Suppressor macrophage treated with lipopolysaccharide for 4 hours (primary cell): ENCODE measurements around the gene PIANP.

ENCODE experiments used
- DNase-seq: peaks from one replicate; pipeline ENCODE4 v3.0.0-alpha.2; 2020

Gene PIANP

DNA sequence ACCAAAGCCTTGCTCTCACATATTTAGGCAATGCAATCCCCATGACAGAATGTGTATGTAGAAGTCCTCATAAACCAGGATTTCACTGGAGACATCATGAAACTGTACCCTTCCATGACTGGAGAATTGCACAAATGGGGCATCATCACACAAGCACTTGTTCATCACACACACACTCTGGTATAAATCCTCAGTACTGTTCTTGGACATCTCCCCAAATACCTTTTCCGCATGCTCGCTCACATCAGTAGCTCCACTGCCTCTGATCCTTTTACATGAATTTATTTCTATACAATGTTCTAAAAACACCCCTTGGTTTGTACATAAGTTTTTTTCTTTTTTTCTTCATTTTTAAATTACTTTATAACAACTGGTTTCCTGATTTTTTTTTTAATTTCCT is 34.4 kb downstream of the PIANP start:
- DNase-seq = no peak

DNA sequence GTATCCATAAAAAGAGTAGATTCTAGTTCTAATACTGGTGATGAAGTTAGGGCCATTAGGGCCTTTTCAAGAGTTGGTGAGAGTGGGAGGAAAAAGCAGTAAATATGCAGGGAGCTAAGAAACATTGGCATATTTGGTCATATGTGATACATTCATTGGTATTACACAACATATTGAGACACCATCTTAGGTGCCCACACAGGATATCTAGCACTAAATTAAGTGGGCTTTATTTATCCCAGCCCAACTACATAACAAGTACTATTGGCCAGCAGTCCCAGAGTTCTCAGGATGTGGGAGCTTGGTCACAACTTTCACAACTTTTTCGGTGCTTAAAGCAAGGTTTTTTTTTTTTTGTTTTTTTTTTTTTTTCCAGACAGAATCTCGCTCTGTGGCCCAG is 35.7 kb downstream of the PIANP start:
- peak; percentile 50 for DNase-seq

DNA sequence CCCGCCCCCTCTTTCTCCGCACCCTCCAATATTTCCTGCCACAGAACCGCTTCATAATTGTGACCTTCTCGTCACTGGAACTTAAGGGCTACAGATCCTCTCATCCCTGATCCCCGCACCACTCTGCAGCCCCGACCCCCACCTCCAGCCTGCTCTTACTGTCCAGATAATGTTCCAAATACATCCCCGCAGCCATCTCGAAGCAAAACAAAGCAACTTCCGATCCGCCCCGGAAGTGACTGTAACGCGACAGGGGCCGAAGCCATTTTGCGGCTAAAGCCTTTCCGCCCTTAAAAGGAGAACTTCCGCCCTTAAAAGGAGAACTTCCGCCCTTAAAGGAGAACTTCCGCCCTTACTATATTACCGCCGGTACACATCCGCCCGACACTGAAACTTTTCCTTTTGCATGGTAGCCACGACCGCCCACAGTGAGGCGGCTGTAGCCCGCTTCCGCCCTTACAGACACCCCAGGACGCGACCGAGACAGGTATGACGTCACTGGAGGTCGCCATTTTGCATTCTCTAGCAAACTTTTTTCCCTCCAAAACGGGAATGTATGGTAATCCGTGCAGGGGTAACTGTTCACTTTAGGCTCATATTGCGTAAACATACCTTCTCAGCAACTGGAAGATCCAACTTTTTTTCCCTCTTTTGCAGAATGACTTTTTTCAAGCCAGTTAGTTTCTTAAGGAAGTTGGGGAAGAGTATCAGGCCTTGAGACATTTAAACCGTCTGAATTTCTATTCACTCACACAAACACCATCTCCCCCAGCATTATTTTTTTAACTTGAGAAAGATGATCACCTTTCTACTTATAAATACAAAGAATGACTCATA is 37.5 kb downstream of the PIANP start, which contains the start of gene ING4:
Gene ING4, minus strand, starts transcription at position 214 of the 837 bp plus-strand sequence. Its CDS starts 18 bp downstream, at position 196.
- DNase-seq = peak; percentile 100

DNA sequence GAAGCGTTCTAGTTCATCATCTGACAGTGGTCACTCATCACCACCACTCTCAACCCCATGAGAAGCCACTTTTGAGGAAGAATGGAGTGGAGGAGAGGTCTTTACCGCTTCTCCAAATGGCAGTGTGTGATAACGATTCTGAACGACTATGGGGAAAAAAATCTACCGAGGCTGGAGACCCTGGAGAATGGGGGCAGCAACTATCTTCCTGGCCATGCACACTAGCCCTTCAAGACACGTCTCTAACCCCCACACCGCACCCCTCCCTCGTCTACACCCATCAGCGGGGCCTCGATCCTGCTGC is 38.1 kb downstream of the PIANP start:
- no peak for DNase-seq

DNA sequence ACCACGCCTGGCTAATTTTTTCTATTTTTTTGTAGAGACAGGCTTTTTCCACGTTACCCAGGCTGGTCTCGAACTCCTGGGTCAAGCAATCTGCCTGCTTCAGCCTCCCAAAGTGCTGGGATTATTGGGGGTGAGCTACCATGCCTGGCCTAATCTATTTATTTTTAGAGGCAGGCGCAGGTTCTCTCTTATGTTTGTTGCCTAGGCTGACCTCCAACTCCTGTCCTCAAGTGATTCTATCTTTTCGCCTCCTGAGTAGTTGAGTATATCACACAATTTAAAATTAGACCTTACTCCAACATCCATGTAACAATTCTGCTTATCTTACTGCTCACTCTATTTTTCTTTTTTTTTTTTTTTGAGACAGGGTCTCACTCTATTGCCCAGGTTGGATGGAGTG is 46.6 kb downstream of the PIANP start:
- DNase-seq = no peak

DNA sequence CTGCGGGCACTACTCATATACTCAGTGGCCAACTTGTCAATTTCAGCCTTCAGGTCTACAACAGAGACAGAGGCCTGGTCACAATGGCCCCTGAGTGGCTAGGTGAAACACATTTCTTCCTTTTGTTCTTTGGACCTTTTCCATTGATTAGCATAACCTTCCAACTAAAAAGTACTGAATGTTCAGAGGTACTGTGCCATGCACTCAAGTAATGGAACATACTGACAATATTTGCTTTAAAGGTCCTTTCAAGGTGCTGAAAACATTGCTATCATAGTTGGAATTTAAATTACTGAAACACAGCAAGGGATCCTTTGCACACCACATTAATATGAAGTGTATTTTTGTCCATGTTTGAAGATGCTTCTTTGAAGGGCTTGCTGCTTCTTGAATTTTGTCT is 47.3 kb downstream of the PIANP start:
- no peak for DNase-seq

DNA sequence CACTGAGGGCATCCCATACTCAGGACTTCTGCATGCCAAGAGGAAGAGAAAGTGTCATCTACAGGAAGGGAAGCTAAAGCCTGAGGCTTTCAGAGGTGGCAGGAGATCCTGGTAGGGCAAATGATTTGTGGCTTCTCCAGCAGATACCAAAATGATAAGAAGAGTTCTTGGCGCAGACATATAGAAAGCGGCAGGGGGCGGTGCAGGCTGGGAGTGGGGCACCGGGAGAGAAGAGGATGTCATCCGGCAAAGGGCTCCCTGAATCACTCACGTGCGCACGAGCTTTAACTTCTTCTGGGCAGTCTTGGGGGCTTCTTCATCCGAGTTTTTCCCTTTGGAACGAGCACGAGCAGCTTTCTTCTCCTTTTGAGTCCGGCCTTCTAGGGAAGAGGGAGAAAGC is 48.2 kb downstream of the PIANP start:
- DNase-seq = no peak

DNA sequence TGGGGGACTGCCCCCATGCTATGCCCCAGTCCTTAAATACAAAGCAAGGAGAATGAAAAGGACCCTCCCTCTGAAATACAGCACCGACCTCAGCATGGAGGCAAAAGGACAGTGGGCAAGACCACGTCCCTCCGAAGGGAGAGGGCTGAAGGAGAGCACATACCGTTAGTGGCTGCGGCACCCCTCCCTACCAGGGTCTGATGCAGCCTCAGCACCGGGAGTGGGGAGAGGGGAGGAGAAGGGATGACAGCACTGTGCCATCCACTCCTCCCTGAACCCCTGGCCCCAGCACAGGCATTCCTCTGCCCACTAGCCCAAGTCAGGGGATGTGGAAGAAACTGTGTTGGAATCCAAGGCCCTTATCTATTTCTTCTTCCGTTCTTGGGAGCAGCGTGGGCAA is 49.8 kb downstream of the PIANP start:
- no peak for DNase-seq

DNA sequence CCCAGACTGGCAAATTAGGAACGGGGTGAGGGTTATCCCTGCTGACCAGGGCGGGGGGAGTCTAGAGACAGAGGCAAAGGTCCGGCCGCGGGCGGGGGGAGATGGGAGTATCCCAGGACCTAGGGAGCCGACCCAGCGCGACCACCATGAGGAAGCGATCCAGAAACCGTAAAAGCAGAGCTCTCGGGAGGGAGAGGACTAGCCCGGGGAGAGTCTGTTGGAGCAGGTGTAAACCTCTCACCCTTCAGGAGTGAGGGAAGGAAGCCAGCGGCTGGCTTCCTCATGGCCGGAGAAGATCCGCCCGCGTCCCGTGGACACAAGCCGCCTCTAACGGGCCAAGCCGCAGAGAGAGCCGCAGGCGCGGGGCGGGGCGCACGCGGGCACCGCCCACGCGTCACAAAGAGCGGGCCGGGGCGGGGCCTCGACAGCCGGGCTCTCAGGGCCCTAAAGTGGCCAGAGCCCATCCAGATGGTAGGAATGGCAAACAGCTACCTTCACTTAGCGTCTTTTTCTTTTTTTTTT is 53.5 kb downstream of the PIANP start, which contains the start of gene ACRBP:
Gene ACRBP, minus strand, starts transcription at position 350 of the 522 bp plus-strand sequence. Its CDS starts 66 bp downstream, at position 284.
- DNase-seq = peak; percentile 83

DNA sequence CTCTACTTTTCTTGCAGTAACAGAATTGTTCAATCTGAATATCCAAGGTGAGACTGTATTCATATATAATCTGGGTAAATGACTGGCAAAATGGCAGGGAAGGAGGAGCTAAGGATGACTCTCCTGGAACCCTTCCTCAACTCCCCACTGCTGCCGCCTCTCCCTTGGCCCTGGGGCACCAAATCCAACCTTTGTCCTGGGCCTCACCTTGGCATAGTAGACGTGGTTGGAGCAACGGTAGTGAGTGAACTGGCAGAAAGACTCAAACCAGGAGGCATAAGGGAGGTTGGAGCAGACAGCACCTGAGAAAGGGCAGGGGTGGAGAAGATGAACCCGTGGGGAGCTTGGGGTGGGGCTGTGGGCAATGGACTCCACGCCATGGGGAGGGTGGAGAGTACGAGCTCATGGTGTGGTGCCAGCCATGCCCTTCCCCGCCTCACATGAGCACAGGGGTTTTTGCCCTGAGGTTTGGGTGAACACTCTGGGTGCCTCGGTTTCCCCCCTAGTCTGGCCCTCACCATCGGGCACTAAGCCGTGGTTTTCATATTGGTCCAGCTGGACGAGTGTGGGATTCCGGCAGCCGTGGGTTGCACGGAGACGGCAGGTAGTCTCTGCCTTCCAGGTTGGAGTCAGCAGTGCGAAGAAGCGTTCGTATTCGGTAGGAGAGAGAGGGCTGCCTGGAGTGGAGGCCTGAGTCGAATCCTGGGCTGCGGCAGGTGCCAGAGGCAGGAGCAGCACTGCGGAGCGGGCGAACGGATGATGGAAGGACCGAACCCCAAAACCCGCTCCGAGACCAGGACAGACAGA is 54.1 kb downstream of the PIANP start:
- no peak for DNase-seq

DNA sequence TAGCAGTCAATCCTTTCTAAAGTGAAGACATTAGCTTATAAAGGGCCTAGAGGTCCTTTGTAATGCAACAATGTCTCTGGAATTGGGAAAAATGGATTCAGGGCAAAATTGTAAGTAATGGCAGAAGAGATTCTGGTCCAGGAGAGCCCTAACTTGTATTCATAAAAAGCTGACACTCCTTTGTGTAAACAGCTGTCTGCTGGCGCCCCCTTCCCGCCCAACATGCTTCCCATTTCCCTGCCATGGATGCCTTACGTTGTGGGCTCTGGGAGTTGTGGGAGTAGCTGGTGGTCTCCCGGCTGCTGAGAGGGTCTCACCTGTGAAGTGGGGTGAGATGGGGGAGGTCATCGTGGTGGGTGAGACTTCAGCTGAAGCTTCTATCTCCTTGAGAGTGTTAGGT is 55.7 kb downstream of the PIANP start:
- DNase-seq = no peak

DNA sequence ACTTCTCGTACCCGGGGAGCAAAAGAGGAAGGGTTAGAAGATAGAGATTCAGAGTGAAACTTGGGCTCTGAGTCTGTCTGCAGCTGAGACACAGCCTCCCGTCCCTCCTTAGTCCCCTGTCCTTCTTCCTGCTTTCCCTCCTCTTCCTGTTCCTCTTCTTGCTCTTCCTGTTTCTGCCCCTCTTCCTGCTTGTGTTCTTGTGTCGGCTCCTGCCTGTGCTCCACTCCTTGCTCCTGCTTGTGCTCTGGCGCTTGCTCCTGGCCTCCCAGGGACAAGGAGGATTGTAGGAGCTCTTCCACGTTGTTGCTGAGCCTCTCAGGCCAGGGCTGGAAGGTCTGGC is 56.4 kb downstream of the PIANP start:
- peak; percentile 91 for DNase-seq
